Measurements from ENCODE around the gene PLEKHA4.

- TF ChIP-seq ZBTB33 (IDR thresholded peaks at IDR 0.05) (no peak), RAD21 (IDR thresholded peaks at IDR 0.05) (no peak), MAX (IDR thresholded peaks at IDR 0.05) (no peak)
Observed at GRCh38 chr19:48817585-48818124, 50.8 kb downstream of the PLEKHA4 start.

Measured in liver (tissue), 2 donors.